WTC11 (cell line): ENCODE data around the gene TACR1. TPM values are rescaled to one million over a fixed set of nuclear protein-coding genes. Genes with fewer than 3 reads are reported as not detected.

Experiments used
- ATAC-seq: fragments of 200-7000 bp; cut with Tn5 transposase; 2 replicates; pipeline ENCODE4 v1.10.0; 2021; ENCODE audit warnings: mild to moderate bottlenecking, moderate library complexity
- CTCF ChIA-PET: fragments of 300-600 bp; sonication (Branson Sonifier 250); formaldehyde crosslinking; loops from one replicate; lab custom pipeline; 2021; ENCODE audit warnings: antibody characterized with exemption; lab: Charles Lee
- POLR2A ChIA-PET: fragments of 350-600 bp; sonication (Branson Sonifier 250); formaldehyde crosslinking; loops from one replicate; lab custom pipeline; 2021; ENCODE audit warnings: antibody characterized with exemption; lab: Charles Lee
- DNase-seq: peaks from one replicate; pipeline ENCODE4 v3.0.0; 2021; ENCODE audit warnings: low spot score
- H3K27ac Mint-ChIP-seq: 2 replicates; pipeline ENCODE4 v1.8.0; 2021; ENCODE audit warnings: mixed read lengths
- H3K27me3 Mint-ChIP-seq: 2 replicates; pipeline ENCODE4 v1.8.0; 2021; ENCODE audit warnings: low read depth, mild to moderate bottlenecking, moderate library complexity, mixed read lengths
- H3K36me3 Mint-ChIP-seq: 2 replicates; pipeline ENCODE4 v1.8.0; 2021; ENCODE audit warnings: mixed read lengths
- H3K4me1 Mint-ChIP-seq: 2 replicates; pipeline ENCODE4 v1.8.0; 2022; ENCODE audit warnings: mixed read lengths
- H3K4me3 Mint-ChIP-seq: 2 replicates; pipeline ENCODE4 v1.8.0; 2021; ENCODE audit warnings: mild to moderate bottlenecking, moderate library complexity, mixed read lengths
- H3K9me3 Mint-ChIP-seq: 2 replicates; pipeline ENCODE4 v1.8.0; 2021; ENCODE audit warnings: mixed read lengths
- ERG ChIP-seq: fragments of 250-450 bp; sonication (Bioruptor Pico); IDR thresholded peaks from 2 replicates; pipeline ENCODE4 v1.8.0; 2021; ENCODE audit warnings: mild to moderate bottlenecking
- GRHL2 ChIP-seq: fragments of 250-450 bp; sonication (Bioruptor Pico); IDR thresholded peaks from 2 replicates; pipeline ENCODE4 v1.8.0; 2022; ENCODE audit warnings: mild to moderate bottlenecking, moderate library complexity; ENCODE audit not compliant: insufficient replicate concordance, severe bottlenecking
- IRF1 ChIP-seq: sonication (generic); formaldehyde crosslinking; IDR thresholded peaks from 2 replicates; pipeline ENCODE4 v1.8.0; 2023; ENCODE audit warnings: missing genetic modification reagents
- MAX ChIP-seq: sonication (generic); formaldehyde crosslinking; IDR thresholded peaks from 2 replicates; pipeline ENCODE4 v1.8.0; 2022; ENCODE audit warnings: mild to moderate bottlenecking, missing genetic modification reagents
- MYBL2 ChIP-seq: sonication (generic); formaldehyde crosslinking; IDR thresholded peaks from 2 replicates; pipeline ENCODE4 v1.8.1; 2023; ENCODE audit warnings: mild to moderate bottlenecking, moderate library complexity, missing genetic modification reagents
- NFATC4 ChIP-seq: fragments of 250-450 bp; sonication (Bioruptor Pico); IDR thresholded peaks from 2 replicates; pipeline ENCODE4 v1.9.0; 2021; ENCODE audit warnings: mild to moderate bottlenecking
- OVOL2 ChIP-seq: fragments of 250-450 bp; sonication (Bioruptor Pico); IDR thresholded peaks from 2 replicates; pipeline ENCODE4 v1.9.0; 2021; ENCODE audit warnings: mild to moderate bottlenecking, borderline replicate concordance
- PRRX2 ChIP-seq: fragments of 250-450 bp; sonication (Bioruptor Pico); IDR thresholded peaks from 2 replicates; pipeline ENCODE4 v1.8.0; 2021; ENCODE audit warnings: mild to moderate bottlenecking
- TCF7 ChIP-seq: sonication (generic); formaldehyde crosslinking; IDR thresholded peaks from 2 replicates; pipeline ENCODE4 v1.8.0; 2022; ENCODE audit warnings: mild to moderate bottlenecking, low read depth, missing genetic modification reagents, moderate library complexity
- ZNF138 ChIP-seq: sonication (generic); formaldehyde crosslinking; conservative IDR thresholded peaks from 2 replicates; pipeline ENCODE4 v1.8.1; 2022; ENCODE audit warnings: mild to moderate bottlenecking, moderate library complexity, missing genetic modification reagents
- ZNF263 ChIP-seq: sonication (generic); formaldehyde crosslinking; IDR thresholded peaks from 2 replicates; pipeline ENCODE4 v1.8.1; 2022; ENCODE audit warnings: low read depth, mild to moderate bottlenecking, moderate library complexity, missing genetic modification reagents
- ZNF671 ChIP-seq: fragments of 250-450 bp; sonication (Bioruptor Pico); IDR thresholded peaks from 2 replicates; pipeline ENCODE4 v1.8.0; 2021; ENCODE audit warnings: mild to moderate bottlenecking
- ZSCAN18 ChIP-seq: fragments of 250-450 bp; sonication (Bioruptor Pico); IDR thresholded peaks from 2 replicates; pipeline ENCODE4 v2.1.2; 2022; ENCODE audit warnings: mild to moderate bottlenecking, moderate library complexity
- total RNA-seq: library from RNA; stranded (reverse); gene quantifications from 3 replicates; pipeline ENCODE4 v1.2.3, GENCODE V29; 2021
- TF ChIP-seq, protein P1 (sequence below): sonication (generic); formaldehyde crosslinking; IDR thresholded peaks from 2 replicates; pipeline ENCODE4 v1.8.0; 2022; ENCODE audit warnings: mild to moderate bottlenecking, missing genetic modification reagents
- TF ChIP-seq, protein P2 (sequence below): fragments of 200-600 bp; IDR thresholded peaks from 2 replicates; pipeline ENCODE4 v1.8.0; 2022; ENCODE audit warnings: antibody characterized with exemption

The TACR1 gene
- total RNA-seq, 1 experiment from 2014 or later: 0.13 TPM

- ATAC-seq: no peak
- CTCF ChIA-PET: no interaction called here
- TF ChIP-seq OVOL2 (CRISPR knock-in tag) (no peak), GRHL2 (CRISPR knock-in tag) (no peak), IRF1 (CRISPR knock-in tag) (no peak), NFATC4 (CRISPR knock-in tag) (no peak), ZNF671 (CRISPR knock-in tag) (no peak), MAX (CRISPR knock-in tag) (no peak)
- Mint-ChIP-seq H3K9me3 (no peaks in the 10 kb centered on the region), H3K4me1 (no peaks in the 10 kb centered on the region), H3K4me3 (no peak overlapping the region), H3K36me3 (no peaks in the 10 kb centered on the region), H3K27ac (no peak overlapping the region), H3K27me3 (no peaks in the 10 kb centered on the region; the same call in 1 of the 2 replicates)
- POLR2A ChIA-PET: no interaction called here
- DNase-seq: no peak
Observed at GRCh38 chr2:75027886-75028285, 171.4 kb downstream of the TACR1 start.

GRCh38 chr2:75025633-75026380 lies 173.5 kb downstream of the TACR1 start:
- Mint-ChIP-seq H3K9me3 (no peaks in the 10 kb centered on the region), H3K36me3 (no peaks in the 10 kb centered on the region), H3K27me3 (no peaks in the 10 kb centered on the region; the same call in 1 of the 2 replicates), H3K27ac (no peak overlapping the region), H3K4me3 (no peak overlapping the region), H3K4me1 (peaks cover 3% of the 10 kb centered on the region; the same call in 1 of the 2 replicates)
- CTCF ChIA-PET: interaction anchor here (0.6 kb wide), 1 partner anchor 275 kb away, joined by 4 read pairs; no protein-coding TSS in a partner anchor
- POLR2A ChIA-PET: no interaction called here
- DNase-seq: no peak
- no peak for TF ChIP-seq TCF7 (CRISPR knock-in tag)
- TF ChIP-seq, protein P1, sequence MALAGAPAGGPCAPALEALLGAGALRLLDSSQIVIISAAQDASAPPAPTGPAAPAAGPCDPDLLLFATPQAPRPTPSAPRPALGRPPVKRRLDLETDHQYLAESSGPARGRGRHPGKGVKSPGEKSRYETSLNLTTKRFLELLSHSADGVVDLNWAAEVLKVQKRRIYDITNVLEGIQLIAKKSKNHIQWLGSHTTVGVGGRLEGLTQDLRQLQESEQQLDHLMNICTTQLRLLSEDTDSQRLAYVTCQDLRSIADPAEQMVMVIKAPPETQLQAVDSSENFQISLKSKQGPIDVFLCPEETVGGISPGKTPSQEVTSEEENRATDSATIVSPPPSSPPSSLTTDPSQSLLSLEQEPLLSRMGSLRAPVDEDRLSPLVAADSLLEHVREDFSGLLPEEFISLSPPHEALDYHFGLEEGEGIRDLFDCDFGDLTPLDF: no peak
- no peak for TF ChIP-seq ERG (CRISPR knock-in tag)
- no peak for TF ChIP-seq OVOL2 (CRISPR knock-in tag)
- TF ChIP-seq ZNF263 (CRISPR knock-in tag): no peak
- TF ChIP-seq MYBL2 (CRISPR knock-in tag): no peak
- no peak for TF ChIP-seq ZSCAN18 (CRISPR knock-in tag)
- TF ChIP-seq ZNF138 (CRISPR knock-in tag): no peak
- no peak for TF ChIP-seq PRRX2 (CRISPR knock-in tag)
- TF ChIP-seq, protein P2, sequence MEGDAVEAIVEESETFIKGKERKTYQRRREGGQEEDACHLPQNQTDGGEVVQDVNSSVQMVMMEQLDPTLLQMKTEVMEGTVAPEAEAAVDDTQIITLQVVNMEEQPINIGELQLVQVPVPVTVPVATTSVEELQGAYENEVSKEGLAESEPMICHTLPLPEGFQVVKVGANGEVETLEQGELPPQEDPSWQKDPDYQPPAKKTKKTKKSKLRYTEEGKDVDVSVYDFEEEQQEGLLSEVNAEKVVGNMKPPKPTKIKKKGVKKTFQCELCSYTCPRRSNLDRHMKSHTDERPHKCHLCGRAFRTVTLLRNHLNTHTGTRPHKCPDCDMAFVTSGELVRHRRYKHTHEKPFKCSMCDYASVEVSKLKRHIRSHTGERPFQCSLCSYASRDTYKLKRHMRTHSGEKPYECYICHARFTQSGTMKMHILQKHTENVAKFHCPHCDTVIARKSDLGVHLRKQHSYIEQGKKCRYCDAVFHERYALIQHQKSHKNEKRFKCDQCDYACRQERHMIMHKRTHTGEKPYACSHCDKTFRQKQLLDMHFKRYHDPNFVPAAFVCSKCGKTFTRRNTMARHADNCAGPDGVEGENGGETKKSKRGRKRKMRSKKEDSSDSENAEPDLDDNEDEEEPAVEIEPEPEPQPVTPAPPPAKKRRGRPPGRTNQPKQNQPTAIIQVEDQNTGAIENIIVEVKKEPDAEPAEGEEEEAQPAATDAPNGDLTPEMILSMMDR: no peak
- no peak for ATAC-seq
